Erythroblast (primary cell): ENCODE measurements around the gene ADAMTS5.

Source experiments
- GATA1 ChIP-seq: IDR thresholded peaks from 2 replicates; pipeline ENCODE4 v1.6.1; 2011; ENCODE audit warnings: low read depth, mild to moderate bottlenecking, control low read depth, low read length, moderate library complexity
- POLR2A ChIP-seq: IDR thresholded peaks from 2 replicates; pipeline ENCODE4 v1.6.1; 2011; ENCODE audit warnings: mild to moderate bottlenecking, low read length

- no peak for TF ChIP-seq POLR2A
- no peak for TF ChIP-seq GATA1
These were observed 844 bp downstream of the ADAMTS5 start for GRCh38 chr21:26965907-26966581.
